SK-N-SH (cell line): Measurements from ENCODE around the gene C6orf89. TPM values are rescaled to one million over a fixed set of nuclear protein-coding genes. Genes with fewer than 3 reads are reported as not detected.

ENCODE experiments used
- CTCF ChIA-PET: fragments of 300-600, 350-600 bp; formaldehyde crosslinking; extraction: SDS; loops from one replicate; lab custom pipeline; 2021; lab: Yijun Ruan, JAX
- POLR2A ChIA-PET: fragments of 350-600 bp; sonication (Branson Sonifier 250); formaldehyde crosslinking; extraction: SDS; loops from one replicate; lab custom pipeline; 2020; ENCODE audit warnings: antibody characterized with exemption, inconsistent platforms; lab: Yijun Ruan, JAX
- DNase-seq: peaks from one replicate; pipeline ENCODE4 v3.0.0; 2012
- H2AFZ ChIP-seq: fragments of 200-600 bp; sonication (generic); 2 replicates; pipeline ENCODE4 v1.8.1; 2016; ENCODE audit warnings: antibody characterized with exemption, mild to moderate bottlenecking, low read depth
- H3F3A ChIP-seq: fragments of 200-600 bp; sonication (generic); replicated peaks from 2 replicates; pipeline ENCODE3; 2016; ENCODE audit warnings: antibody characterized with exemption, mild to moderate bottlenecking; ENCODE audit not compliant: insufficient read depth
- H3K27ac ChIP-seq, 2 experiments: fragments of 200-500 bp in 1 of 2; fragments of 200-600 bp in 1 of 2; sonication (Bioruptor generic) in 1 of 2; sonication (generic), shearing (Covaris generic) in 1 of 2; 2 replicates each; pipeline versions ENCODE4 v1.5.1 to v1.6.1; 2014 to 2016; ENCODE audit warnings: low read depth in 2 of 2, inconsistent platforms in 1 of 2, low read length in 1 of 2, mild to moderate bottlenecking in 1 of 2, mixed read lengths in 1 of 2
- H3K27me3 ChIP-seq: fragments of 200-600 bp; sonication (generic), shearing (Covaris generic); 2 replicates; pipeline ENCODE4 v1.6.1; 2016; ENCODE audit warnings: mixed run types; ENCODE audit not compliant: insufficient read depth
- H3K36me3 ChIP-seq, 2 experiments: fragments of 200-500 bp in 1 of 2; fragments of 200-600 bp in 1 of 2; sonication (Bioruptor generic) in 1 of 2; sonication (generic) in 1 of 2; replicated peaks in 1 of 2; 2 replicates each; pipeline versions ENCODE3 to v1.5.1; 2014 to 2016; ENCODE audit warnings: low read length in 1 of 2, mild to moderate bottlenecking in 1 of 2; ENCODE audit not compliant: insufficient read depth in 2 of 2, control insufficient read depth in 1 of 2
- H3K4me1 ChIP-seq, 2 experiments: fragments of 200-500 bp in 1 of 2; fragments of 200-600 bp in 1 of 2; sonication (Bioruptor generic) in 1 of 2; sonication (generic), shearing (Covaris generic) in 1 of 2; 2 replicates each; pipeline versions ENCODE4 v1.5.1 to v1.6.1; 2014 to 2016; ENCODE audit warnings: low read depth in 1 of 2, low read length in 1 of 2, mixed run types in 1 of 2; ENCODE audit not compliant: insufficient read depth in 2 of 2, control insufficient read depth in 1 of 2
- H3K4me2 ChIP-seq: fragments of 200-600 bp; sonication (generic), shearing (Covaris generic); 2 replicates; pipeline ENCODE4 v1.6.1; 2017; ENCODE audit warnings: mixed run types
- H3K4me3 ChIP-seq, 2 experiments: fragments of 200-500 bp in 1 of 2; fragments of 200-600 bp in 1 of 2; sonication (Bioruptor generic) in 1 of 2; sonication (generic), shearing (Covaris generic) in 1 of 2; 2 replicates each; pipeline versions ENCODE4 v1.5.1 to v1.8.1; 2014 to 2016; ENCODE audit warnings: low read depth in 2 of 2, inconsistent platforms in 1 of 2, low read length in 1 of 2, mild to moderate bottlenecking in 1 of 2, mixed read lengths in 1 of 2, moderate library complexity in 1 of 2
- H3K79me2 ChIP-seq: fragments of 200-600 bp; sonication (generic); 2 replicates; pipeline ENCODE4 v1.8.1; 2017; ENCODE audit warnings: mild to moderate bottlenecking; ENCODE audit not compliant: insufficient read depth
- H3K9ac ChIP-seq: fragments of 200-600 bp; sonication (generic); 2 replicates; pipeline ENCODE4 v1.6.1; 2017; ENCODE audit warnings: mixed run types
- H3K9me2 ChIP-seq: fragments of 200-600 bp; sonication (generic); 2 replicates; pipeline ENCODE4 v1.6.1; 2017; ENCODE audit warnings: mixed run types
- H3K9me3 ChIP-seq: fragments of 200-600 bp; sonication (generic); 2 replicates; pipeline ENCODE4 v1.6.1; 2017; ENCODE audit warnings: mixed run types, mild to moderate bottlenecking, moderate library complexity
- H4K20me1 ChIP-seq: fragments of 200-600 bp; sonication (generic); 2 replicates; pipeline ENCODE4 v1.6.1; 2017; ENCODE audit warnings: mild to moderate bottlenecking, mixed run types; ENCODE audit not compliant: insufficient read depth
- CHD2 ChIP-seq: fragments of 150-350 bp; IDR thresholded peaks from 2 replicates; pipeline ENCODE4 v1.6.1; 2018; ENCODE audit warnings: low read length; ENCODE audit not compliant: partially characterized antibody
- ELF1 ChIP-seq: IDR thresholded peaks from 2 replicates; pipeline ENCODE4 v1.4.0; 2012
- EP300 ChIP-seq, 2 experiments: IDR thresholded peaks; 2 replicates each; pipeline versions ENCODE4 v1.4.0 to v1.6.1; 2012; ENCODE audit warnings: borderline replicate concordance in 1 of 2, low read depth in 1 of 2, low read length in 1 of 2
- FOSL2 ChIP-seq: IDR thresholded peaks from 2 replicates; pipeline ENCODE4 v1.4.0; 2012; ENCODE audit warnings: low read depth, mild to moderate bottlenecking, moderate library complexity, borderline replicate concordance
- GABPA ChIP-seq: IDR thresholded peaks from 2 replicates; pipeline ENCODE4 v1.4.0; 2012; ENCODE audit warnings: low read depth, mild to moderate bottlenecking
- GATA2 ChIP-seq: sonication (generic); formaldehyde crosslinking; IDR thresholded peaks from 2 replicates; pipeline ENCODE4 v1.5.0; 2020; ENCODE audit warnings: mild to moderate bottlenecking, missing genetic modification reagents
- JUND ChIP-seq: IDR thresholded peaks from 2 replicates; pipeline ENCODE4 v1.4.0; 2012
- MAX ChIP-seq: IDR thresholded peaks from 2 replicates; pipeline ENCODE4 v1.4.0; 2012; ENCODE audit warnings: low read depth
- MXI1 ChIP-seq: IDR thresholded peaks from 2 replicates; pipeline ENCODE4 v1.6.1; 2012; ENCODE audit warnings: mild to moderate bottlenecking, low read depth, low read length, improper control_type of control experiment
- NRF1 ChIP-seq: IDR thresholded peaks from 2 replicates; pipeline ENCODE4 v1.6.1; 2012; ENCODE audit warnings: low read depth, mild to moderate bottlenecking, low read length
- RAD21 ChIP-seq: IDR thresholded peaks from 2 replicates; pipeline ENCODE4 v1.6.1; 2012; ENCODE audit warnings: mild to moderate bottlenecking, low read length
- RCOR1 ChIP-seq: fragments of 150-350 bp; IDR thresholded peaks from 2 replicates; pipeline ENCODE4 v1.6.1; 2017; ENCODE audit warnings: antibody characterized with exemption, low read length
- REST ChIP-seq: IDR thresholded peaks from 2 replicates; pipeline ENCODE4 v1.6.1; 2012; ENCODE audit warnings: mild to moderate bottlenecking, low read depth, low read length, moderate library complexity
- SIN3A ChIP-seq: IDR thresholded peaks from 2 replicates; pipeline ENCODE4 v1.6.1; 2012; ENCODE audit warnings: low read depth, mild to moderate bottlenecking, low read length, moderate library complexity, borderline replicate concordance
- SMC3 ChIP-seq: IDR thresholded peaks from 2 replicates; pipeline ENCODE4 v1.6.1; 2012; ENCODE audit warnings: low read depth, low read length, improper control_type of control experiment
- USF1 ChIP-seq: IDR thresholded peaks from 2 replicates; pipeline ENCODE4 v1.4.0; 2012; ENCODE audit warnings: low read depth, borderline replicate concordance
- USF2 ChIP-seq: fragments of 150-350 bp; IDR thresholded peaks from 2 replicates; pipeline ENCODE4 v1.6.1; 2017; ENCODE audit warnings: antibody characterized with exemption, low read length, low read depth, borderline replicate concordance
- WGBS: methylation state at CpG from one replicate; pipeline ENCODE4 v1.1.6; 2017; ENCODE audit warnings: low lambda C conversion rate; 5-methylcytosine and 5-hydroxymethylcytosine counted together
- polyA plus RNA-seq, 3 experiments: library from polyadenylated mRNA; depleted of rRNA; stranded (reverse); fragments of >200 nt; gene quantifications; 2 replicates each; pipeline ENCODE4 v1.2.3, GENCODE V29; 2012

Gene C6orf89
- polyA plus RNA-seq, 1 of the 3 experiments (the other 2 are of a cell fraction): 20.4 TPM

- no peaks in the 10 kb centered on the region for H3K9me3 ChIP-seq
- no peak for DNase-seq
- no peak overlapping the region for H3K4me2 ChIP-seq
- H3K9me2 ChIP-seq: no peaks in the 10 kb centered on the region
- TF ChIP-seq GATA2 (CRISPR knock-in tag) (no peak), EP300 (IDR thresholded peaks at IDR 0.05; ENCODE audit: borderline replicate concordance in 1 of 2, low read depth in 1 of 2, low read length in 1 of 2) (no peak), USF1 (no peak), MAX (no peak), JUND (no peak), RCOR1 (no peak), MXI1 (no peak), CHD2 (no peak), RAD21 (no peak), REST (no peak), SIN3A (no peak), ELF1 (no peak), USF2 (no peak), SMC3 (no peak), FOSL2 (no peak), GABPA (no peak), NRF1 (no peak)
- no peak overlapping the region for H3K27ac ChIP-seq
- 91% methylated on average over 4 of the region's 4 CpGs for WGBS
- H3K4me3 ChIP-seq: no peak overlapping the region
- H3K4me1 ChIP-seq: no peaks in the 10 kb centered on the region; a peak in 1 of 4 replicates
- no peaks in the 10 kb centered on the region for H4K20me1 ChIP-seq
- H3K79me2 ChIP-seq: no peaks in the 10 kb centered on the region
- ChIA-PET CTCF (interaction anchor here (1.1 to 1.5 kb wide), 3 partner anchors 13 to 93 kb away, joined by 3 to 6 read pairs (median 3); no protein-coding TSS in a partner anchor), POLR2A (no interaction called here)
- H3K9ac ChIP-seq: no peak overlapping the region
- H3K36me3 ChIP-seq: peaks cover 23 to 44% of the 10 kb centered on the region in 2 experiments
- no peaks in the 10 kb centered on the region for H3K27me3 ChIP-seq
- H3F3A ChIP-seq: no peaks in the 10 kb centered on the region
- H2AFZ ChIP-seq: no peak overlapping the region
These were observed 38.4 kb downstream of the C6orf89 start for GRCh38 chr6:36924131-36924530.
